22Rv1 (cell line): ENCODE results near the gene TEX264.

ENCODE experiments used
- ZFX ChIP-seq: fragments of 450-650 bp; IDR thresholded peaks from 2 replicates; pipeline ENCODE4 v1.6.1; 2017; ENCODE audit warnings: antibody characterized with exemption, borderline replicate concordance
- TF ChIP-seq, protein P1 (sequence below): fragments of 450-650 bp; IDR thresholded peaks from 2 replicates; pipeline ENCODE4 v1.5.1; 2017; ENCODE audit warnings: mild to moderate bottlenecking

DNA sequence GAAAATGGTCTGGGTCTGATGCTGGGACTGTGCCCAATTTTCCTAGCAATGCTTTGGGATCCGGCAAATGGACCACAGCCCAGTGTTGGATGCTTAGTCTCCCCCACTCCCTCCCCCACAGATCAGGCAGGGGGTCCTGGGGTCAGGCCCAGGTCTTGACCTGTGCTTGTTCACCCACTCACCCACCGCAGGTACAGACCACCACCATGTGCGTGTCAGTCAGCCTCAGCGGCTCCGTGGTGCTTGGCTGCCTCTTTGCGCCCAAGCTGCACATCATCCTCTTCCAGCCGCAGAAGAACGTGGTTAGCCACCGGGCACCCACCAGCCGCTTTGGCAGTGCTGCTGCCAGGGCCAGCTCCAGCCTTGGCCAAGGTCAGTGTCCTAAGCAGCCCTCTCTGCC lies 46.4 kb downstream of the TEX264 start:
- TF ChIP-seq, protein P1, sequence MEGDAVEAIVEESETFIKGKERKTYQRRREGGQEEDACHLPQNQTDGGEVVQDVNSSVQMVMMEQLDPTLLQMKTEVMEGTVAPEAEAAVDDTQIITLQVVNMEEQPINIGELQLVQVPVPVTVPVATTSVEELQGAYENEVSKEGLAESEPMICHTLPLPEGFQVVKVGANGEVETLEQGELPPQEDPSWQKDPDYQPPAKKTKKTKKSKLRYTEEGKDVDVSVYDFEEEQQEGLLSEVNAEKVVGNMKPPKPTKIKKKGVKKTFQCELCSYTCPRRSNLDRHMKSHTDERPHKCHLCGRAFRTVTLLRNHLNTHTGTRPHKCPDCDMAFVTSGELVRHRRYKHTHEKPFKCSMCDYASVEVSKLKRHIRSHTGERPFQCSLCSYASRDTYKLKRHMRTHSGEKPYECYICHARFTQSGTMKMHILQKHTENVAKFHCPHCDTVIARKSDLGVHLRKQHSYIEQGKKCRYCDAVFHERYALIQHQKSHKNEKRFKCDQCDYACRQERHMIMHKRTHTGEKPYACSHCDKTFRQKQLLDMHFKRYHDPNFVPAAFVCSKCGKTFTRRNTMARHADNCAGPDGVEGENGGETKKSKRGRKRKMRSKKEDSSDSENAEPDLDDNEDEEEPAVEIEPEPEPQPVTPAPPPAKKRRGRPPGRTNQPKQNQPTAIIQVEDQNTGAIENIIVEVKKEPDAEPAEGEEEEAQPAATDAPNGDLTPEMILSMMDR: no peak
- no peak for TF ChIP-seq ZFX
